Body of pancreas (tissue), 4 donors: Measurements from ENCODE around the gene CCDC93. TPM values are rescaled to one million over a fixed set of nuclear protein-coding genes. Genes with fewer than 3 reads are reported as not detected.

Experiments
- ATAC-seq: fragments of 150-250 bp; one replicate; pipeline ENCODE4 v1.9.1; 2016
- DNase-seq, 4 donors: peaks; one replicate each; pipeline ENCODE4 v3.0.0-alpha.2; 2019
- H3K27ac ChIP-seq, 4 donors: fragments of 200-600 bp; sonication (generic); 1 replicate in 3 of 4; 2 replicates in 1 of 4; pipeline versions ENCODE4 v1.5.1 to v1.6.1; 2016 to 2019; ENCODE audit warnings: mild to moderate bottlenecking in 1 of 4, mixed read lengths in 1 of 4, moderate library complexity in 1 of 4
- H3K27me3 ChIP-seq, 2 donors: fragments of 200-600 bp; sonication (generic); one replicate each; pipeline ENCODE4 v1.6.0; 2016; ENCODE audit warnings: mild to moderate bottlenecking in 1 of 2
- H3K36me3 ChIP-seq, 2 donors: fragments of 200-600 bp; sonication (generic); replicated peaks in 1 of 2; 2 replicates each; pipeline ENCODE4 v1.5.1; 2016; ENCODE audit warnings: low read depth in 2 of 2; ENCODE audit not compliant: insufficient read depth in 1 of 2
- H3K4me1 ChIP-seq: fragments of 200-600 bp; sonication (generic); one replicate; pipeline ENCODE4 v1.6.0; 2016
- H3K4me3 ChIP-seq, 2 donors: fragments of 200-600 bp; sonication (generic); 1 replicate in 1 of 2; 2 replicates in 1 of 2; pipeline ENCODE4 v1.5.1; 2016 to 2019
- H3K9me3 ChIP-seq, 3 donors: fragments of 200-600 bp; sonication (generic); 1 replicate in 2 of 3; 2 replicates in 1 of 3; pipeline ENCODE4 v1.5.1; 2016
- CTCF ChIP-seq, 7 experiments: fragments of 450-650 bp in 4 of 7; fragments of 200-600 bp in 3 of 7; sonication (generic) in 3 of 7; IDR thresholded peaks; one replicate each; pipeline ENCODE4 v1.5.1; 2016 to 2019; ENCODE audit warnings: antibody characterized with exemption in 7 of 7
- POLR2A ChIP-seq, 3 donors: fragments of 450-650 bp; IDR thresholded peaks; one replicate each; pipeline ENCODE4 v1.6.1; 2016; ENCODE audit warnings: antibody characterized with exemption in 3 of 3, mild to moderate bottlenecking in 2 of 3
- WGBS, 2 donors: methylation state at CpG; one replicate each; pipeline ENCODE4 v1.1.5; 2017; 5-methylcytosine and 5-hydroxymethylcytosine counted together
- intact Hi-C: fragments of 100-400 bp; cut with DNase I; formaldehyde crosslinking; loops from one replicate; pipeline ENCODE4 v1.15.1; 2023
- total RNA-seq, 2 donors: library from RNA; depleted of rRNA; stranded (reverse); fragments of >200 nt; gene quantifications; one replicate each; pipeline ENCODE4 v1.1.0, GENCODE V29; 2016

CCDC93 gene
- total RNA-seq, 2 donors from 2014 or later, result 27.0 to 36.6 TPM

DNA sequence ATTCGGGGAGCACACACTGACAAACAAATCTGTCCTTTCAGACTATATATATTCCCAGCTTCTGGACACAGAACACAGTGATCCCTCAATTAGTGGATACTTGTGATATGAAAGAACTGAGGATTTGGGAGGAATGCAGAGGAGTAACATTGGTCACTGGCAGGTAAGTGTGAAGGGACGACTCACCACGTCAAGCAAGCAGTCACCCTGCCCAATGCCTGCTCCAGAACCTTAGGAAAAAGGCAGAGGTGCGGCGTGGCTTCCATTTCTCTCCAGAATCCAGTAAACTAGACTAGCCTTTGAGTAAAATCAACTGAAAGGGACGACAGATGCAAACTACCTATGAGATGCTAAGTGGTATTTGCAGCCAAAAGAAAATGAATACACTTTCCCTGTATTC is 1.1 kb downstream of the CCDC93 start:
- intact Hi-C loops, result no loop called here
- peak overlapping the region; percentile 85 to 97 (median 90) for H3K27ac ChIP-seq
- TF ChIP-seq POLR2A (IDR thresholded peaks at IDR 0.05), result no peak
- no peak for TF ChIP-seq CTCF (IDR thresholded peaks at IDR 0.05)

DNA sequence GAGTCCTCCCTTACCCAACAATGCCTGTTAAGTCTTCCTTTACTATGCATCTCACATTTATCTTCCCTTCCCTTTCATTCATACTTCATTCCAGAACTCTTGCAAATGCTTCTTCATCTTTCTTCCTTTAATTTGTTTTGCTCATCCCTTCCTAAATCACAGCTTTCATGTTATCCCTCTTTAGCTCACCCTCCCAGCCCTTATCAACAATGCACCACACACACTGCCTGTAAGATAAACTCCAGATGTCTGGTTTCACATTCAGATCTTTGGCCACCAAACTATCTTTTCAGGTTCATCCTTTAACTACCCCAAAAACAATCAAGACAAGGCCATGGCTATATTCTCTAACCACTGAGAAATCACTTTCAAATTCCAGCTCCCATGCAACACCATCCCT is 3.4 kb downstream of the CCDC93 start:
- no peaks in the 10 kb centered on the region for H3K27me3 ChIP-seq
- peaks cover 0 to 12% of the 10 kb centered on the region in 2 donors for H3K36me3 ChIP-seq
- H3K4me1 ChIP-seq, result peaks cover 29% of the 10 kb centered on the region
- intact Hi-C loops, result no loop called here
- H3K27ac ChIP-seq, result no peak overlapping the region
- H3K9me3 ChIP-seq, result no peaks in the 10 kb centered on the region
- H3K4me3 ChIP-seq, result no peak overlapping the region
- no peak for DNase-seq
- ATAC-seq, result no peak
- TF ChIP-seq CTCF (IDR thresholded peaks at IDR 0.05) (no peak), POLR2A (IDR thresholded peaks at IDR 0.05) (no peak)

More for the DNA sequence above, 1.1 kb downstream of the CCDC93 start:
- Histone ChIP-seq H3K9me3 (no peaks in the 10 kb centered on the region), H3K4me3 (peak overlapping the region; percentile 88 to 92), H3K4me1 (peaks cover 29% of the 10 kb centered on the region), H3K27me3 (no peaks in the 10 kb centered on the region), H3K36me3 (no peaks in the 10 kb centered on the region)
- WGBS, 2 donors, result 20 to 22% methylated on average over 6 of the region's 6 CpGs
- DNase-seq (no peak), ATAC-seq (no peak)

DNA sequence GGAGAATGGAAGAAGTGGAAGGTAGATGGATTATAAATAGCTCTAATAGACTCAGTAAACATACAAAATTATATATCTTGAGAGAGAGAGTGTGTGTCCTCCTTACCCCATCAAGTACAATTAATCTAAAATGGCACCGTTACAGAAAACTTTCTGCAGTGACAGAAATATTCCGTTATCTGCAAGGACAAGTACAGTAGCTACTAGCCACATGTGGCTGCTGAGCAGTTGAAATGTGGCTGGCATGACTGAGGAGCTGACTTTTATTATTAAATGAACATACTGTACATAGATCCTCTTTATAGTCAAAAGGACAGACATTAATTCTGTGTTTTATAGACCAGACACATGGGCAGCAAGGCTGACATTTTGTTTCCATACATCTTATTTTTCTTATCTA is 7.0 kb downstream of the CCDC93 start:
- Histone ChIP-seq H3K9me3 (no peaks in the 10 kb centered on the region), H3K27ac (no peak overlapping the region), H3K4me3 (no peak overlapping the region), H3K27me3 (no peaks in the 10 kb centered on the region), H3K4me1 (peaks cover 12% of the 10 kb centered on the region), H3K36me3 (peaks cover 0 to 17% of the 10 kb centered on the region in 2 donors)
- TF ChIP-seq CTCF (IDR thresholded peaks at IDR 0.05), result no peak
- no peak for TF ChIP-seq POLR2A (IDR thresholded peaks at IDR 0.05)
- intact Hi-C loops, result loop anchor here (10.0 kb wide), 1 partner anchor 172 kb away; no protein-coding TSS in a partner anchor
- ATAC-seq (no peak), DNase-seq (no peak)
- WGBS, 2 donors, result 39 to 62% methylated on average over 2 of the region's 2 CpGs

- Histone ChIP-seq H3K27ac (no peak overlapping the region), H3K27me3 (no peaks in the 10 kb centered on the region), H3K9me3 (no peaks in the 10 kb centered on the region), H3K4me3 (no peak overlapping the region), H3K4me1 (peaks cover 7% of the 10 kb centered on the region), H3K36me3 (peaks cover 0 to 17% of the 10 kb centered on the region in 2 donors)
- WGBS, 2 donors, result 78 to 89% methylated on average over 1 of the region's 1 CpG
- TF ChIP-seq POLR2A (IDR thresholded peaks at IDR 0.05) (no peak), CTCF (IDR thresholded peaks at IDR 0.05) (no peak)
- DNase-seq, result no peak
- intact Hi-C loops, result loop anchor here (10.0 kb wide), 1 partner anchor 172 kb away; no protein-coding TSS in a partner anchor
- no peak for ATAC-seq
These were observed 7.5 kb downstream of the CCDC93 start for GRCh38 chr2:118006326-118006725.

- Histone ChIP-seq H3K36me3 (peaks cover 0 to 23% of the 10 kb centered on the region in 2 donors), H3K27me3 (no peaks in the 10 kb centered on the region), H3K9me3 (no peaks in the 10 kb centered on the region), H3K4me1 (no peaks in the 10 kb centered on the region), H3K4me3 (no peak overlapping the region), H3K27ac (no peak overlapping the region)
- 11 to 16% methylated on average over 3 of the region's 3 CpGs for WGBS, 2 donors
- TF ChIP-seq POLR2A (IDR thresholded peaks at IDR 0.05) (no peak), CTCF (IDR thresholded peaks at IDR 0.05) (peak; percentile 63 to 88 (median 80))
- ATAC-seq, result peak; percentile 90
- intact Hi-C loops, result loop anchor here (10.0 kb wide), 1 partner anchor 169 kb away; no protein-coding TSS in a partner anchor
- peak; percentile 38 to 72 (median 50) for DNase-seq
These were observed 10.5 kb downstream of the CCDC93 start for GRCh38 chr2:118003396-118003824.
